ENCODE measurements around the gene DVL2.

DVL2 gene

DNA sequence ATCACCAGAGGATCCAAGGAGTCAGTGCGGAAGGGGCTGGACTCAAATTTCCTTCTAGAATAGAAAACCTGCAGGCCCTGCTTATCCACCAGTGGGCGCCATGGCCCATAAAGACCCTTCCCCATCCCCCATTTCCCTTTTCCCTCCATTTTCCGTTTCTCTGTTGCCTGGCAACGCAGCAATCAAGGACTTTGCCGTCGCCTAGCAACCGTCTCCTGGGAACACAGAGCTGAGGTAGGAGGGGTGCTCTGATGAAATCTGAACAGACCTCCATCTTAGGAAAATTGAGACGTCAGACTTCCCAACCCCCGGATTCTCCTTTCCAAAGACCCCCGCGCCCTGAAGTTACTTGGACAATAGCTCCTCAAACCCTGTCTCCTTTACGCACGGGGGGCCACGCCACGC, 20.4 kb downstream of the DVL2 start:
- H3K4me3 ChIP-seq (ENCODE audit: low read depth, low read length): peak overlapping the region; percentile 59
- DNase-seq (ENCODE audit: low read depth): peak; percentile 89
- TF ChIP-seq, protein P1, sequence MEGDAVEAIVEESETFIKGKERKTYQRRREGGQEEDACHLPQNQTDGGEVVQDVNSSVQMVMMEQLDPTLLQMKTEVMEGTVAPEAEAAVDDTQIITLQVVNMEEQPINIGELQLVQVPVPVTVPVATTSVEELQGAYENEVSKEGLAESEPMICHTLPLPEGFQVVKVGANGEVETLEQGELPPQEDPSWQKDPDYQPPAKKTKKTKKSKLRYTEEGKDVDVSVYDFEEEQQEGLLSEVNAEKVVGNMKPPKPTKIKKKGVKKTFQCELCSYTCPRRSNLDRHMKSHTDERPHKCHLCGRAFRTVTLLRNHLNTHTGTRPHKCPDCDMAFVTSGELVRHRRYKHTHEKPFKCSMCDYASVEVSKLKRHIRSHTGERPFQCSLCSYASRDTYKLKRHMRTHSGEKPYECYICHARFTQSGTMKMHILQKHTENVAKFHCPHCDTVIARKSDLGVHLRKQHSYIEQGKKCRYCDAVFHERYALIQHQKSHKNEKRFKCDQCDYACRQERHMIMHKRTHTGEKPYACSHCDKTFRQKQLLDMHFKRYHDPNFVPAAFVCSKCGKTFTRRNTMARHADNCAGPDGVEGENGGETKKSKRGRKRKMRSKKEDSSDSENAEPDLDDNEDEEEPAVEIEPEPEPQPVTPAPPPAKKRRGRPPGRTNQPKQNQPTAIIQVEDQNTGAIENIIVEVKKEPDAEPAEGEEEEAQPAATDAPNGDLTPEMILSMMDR (conservative IDR thresholded peaks at IDR 0.05; ENCODE audit: low read depth, low read length): peak; percentile 74

DNA sequence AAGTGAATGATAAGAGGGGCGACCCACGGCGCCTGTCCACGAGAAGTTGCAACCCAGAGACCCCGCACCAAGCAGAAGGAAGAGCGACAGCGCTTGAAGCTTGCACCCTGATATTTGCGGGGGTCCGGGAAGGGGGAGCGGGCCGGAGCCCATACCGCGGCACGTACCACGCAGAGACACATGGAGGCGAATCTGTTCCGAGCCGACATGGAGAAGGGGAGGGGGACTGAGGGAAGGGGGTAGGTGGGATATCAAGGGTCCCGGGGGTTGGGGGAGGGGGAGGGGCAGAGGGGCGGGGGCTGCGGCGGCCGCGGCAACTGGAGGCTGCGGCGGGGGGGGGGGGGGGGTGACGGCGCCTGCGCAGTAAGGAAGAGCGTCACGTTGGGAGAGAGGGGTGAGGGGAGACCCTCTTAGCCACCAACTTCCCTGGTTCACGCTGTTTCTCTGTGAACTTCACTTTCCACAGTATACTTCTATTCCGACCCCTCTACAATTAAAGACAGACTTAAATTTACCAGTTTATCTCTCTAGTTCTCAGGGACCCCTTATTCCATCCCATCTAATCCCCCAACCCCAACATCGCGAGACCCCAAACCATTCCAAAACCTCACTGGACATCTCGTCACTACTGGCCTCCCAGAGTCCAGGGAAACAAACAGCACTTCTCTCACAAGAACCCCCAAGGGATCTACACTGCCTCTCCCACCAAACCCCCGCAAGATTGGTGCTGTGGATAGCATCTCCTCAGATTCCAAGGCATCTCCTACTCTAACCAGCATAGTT, 22.6 kb downstream of the DVL2 start:
- DNase-seq (ENCODE audit: low read depth): no peak
- H3K4me3 ChIP-seq (ENCODE audit: low read depth, low read length): peak overlapping the region; percentile 50
- TF ChIP-seq, protein P1 (conservative IDR thresholded peaks at IDR 0.05; ENCODE audit: low read depth, low read length): no peak

DNA sequence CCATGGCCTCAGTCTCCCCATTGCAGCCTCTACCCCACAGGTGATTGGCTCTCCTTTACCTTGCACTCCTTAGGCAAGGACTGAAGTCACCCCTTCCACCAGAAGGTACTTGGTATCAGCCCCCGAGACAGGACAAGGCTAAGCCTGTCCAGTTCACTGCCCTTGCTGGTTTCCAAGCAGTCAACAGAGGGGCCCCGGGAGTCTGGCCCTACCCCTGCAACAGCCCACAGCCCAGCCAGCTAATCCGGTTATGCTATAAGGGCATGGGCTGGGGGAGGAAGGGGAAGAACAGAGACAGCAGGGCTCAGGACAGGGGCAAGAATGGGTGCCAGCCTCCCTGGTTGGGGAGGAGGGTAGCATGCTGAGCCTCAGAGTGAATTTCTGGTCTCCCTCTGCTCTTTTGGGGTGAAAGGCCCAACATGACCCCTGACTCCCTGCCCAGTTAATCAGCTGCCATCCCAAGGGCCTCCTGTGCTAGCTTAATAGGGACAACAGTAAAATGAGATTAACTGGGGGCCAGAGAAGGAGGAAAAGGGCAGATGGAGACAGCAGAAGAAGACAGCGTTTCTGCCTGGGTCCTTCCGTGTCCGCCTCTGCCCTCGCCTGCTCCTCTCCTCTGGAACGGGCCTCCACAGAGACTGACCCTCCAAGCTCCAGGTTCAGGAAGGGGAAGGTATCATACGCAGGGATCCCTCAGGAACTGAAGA, 25.4 kb downstream of the DVL2 start:
- H3K4me3 ChIP-seq (ENCODE audit: low read depth, low read length): no peak overlapping the region
- TF ChIP-seq, protein P1 (conservative IDR thresholded peaks at IDR 0.05; ENCODE audit: low read depth, low read length): no peak
- DNase-seq (ENCODE audit: low read depth): no peak

DNA sequence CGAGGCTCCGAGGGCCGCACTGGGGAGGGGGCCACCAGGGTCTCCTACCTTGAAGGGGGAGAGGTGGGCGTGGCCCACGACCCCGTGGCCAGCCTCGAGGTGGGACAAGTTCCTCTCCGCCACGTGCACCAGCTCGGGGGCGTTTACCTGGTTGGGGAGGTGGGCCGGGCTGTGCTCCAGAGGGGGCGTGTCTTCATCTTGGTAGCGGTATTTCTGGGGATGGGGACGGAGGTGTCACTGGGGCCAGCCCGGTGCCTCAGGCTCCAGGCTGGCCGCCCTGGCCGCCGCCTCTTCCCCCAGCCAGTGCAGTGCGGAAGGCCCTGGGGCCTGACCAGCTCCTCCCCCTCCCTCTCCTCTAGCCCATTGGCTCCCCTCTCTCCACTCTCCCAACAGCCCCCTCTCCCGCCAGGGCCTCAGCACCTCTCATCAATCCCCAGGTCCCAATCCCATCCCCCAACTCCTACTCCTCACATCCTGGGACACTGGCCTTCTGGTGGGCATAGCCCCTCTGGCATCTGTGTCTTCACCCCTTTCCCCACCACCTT, 26.2 kb downstream of the DVL2 start:
- H3K4me3 ChIP-seq (ENCODE audit: low read depth, low read length): no peak overlapping the region
- TF ChIP-seq, protein P1 (conservative IDR thresholded peaks at IDR 0.05; ENCODE audit: low read depth, low read length): no peak
- no peak for DNase-seq (ENCODE audit: low read depth)

DNA sequence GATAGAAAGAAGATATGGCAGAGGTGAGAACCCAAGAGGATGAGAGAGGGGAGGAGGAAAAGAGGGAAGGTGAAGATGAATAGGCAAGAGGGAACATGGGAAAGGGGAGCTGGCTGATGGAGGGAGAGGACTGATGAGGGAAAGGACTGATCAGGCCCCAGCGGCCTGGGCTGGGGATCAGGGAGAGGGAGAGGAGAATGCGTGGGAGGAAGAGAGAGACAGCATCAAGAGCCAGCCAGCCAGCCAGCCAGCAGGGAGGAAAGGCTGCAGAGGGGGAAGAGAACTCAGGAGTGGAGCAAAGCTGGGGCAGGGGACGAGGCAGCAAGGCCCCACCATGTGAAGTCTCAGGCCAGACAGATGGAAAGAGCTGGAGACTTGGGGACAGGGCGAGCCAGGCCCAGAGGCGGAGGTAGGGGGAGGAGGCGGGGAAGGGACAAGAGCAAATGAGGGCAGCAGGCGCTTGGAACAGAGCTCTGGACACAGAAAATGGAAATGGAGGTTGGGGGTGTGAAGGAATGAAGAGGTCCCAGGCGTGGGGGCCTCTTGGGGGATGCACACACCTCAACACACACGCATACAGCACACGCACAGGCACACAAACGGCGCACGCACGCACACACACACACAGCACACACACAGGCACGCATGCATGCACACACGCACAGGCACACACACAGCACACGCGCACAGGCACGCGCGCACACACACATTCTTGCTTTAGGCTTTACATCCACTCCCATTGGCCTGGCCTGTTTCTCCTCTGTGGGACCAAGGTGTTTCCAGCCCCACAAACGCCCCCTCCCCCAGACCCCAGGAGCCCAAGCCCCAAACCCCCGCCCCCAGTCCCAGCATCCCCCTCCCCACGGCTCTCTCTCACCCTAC, 27.0 kb downstream of the DVL2 start:
- TF ChIP-seq, protein P1 (conservative IDR thresholded peaks at IDR 0.05; ENCODE audit: low read depth, low read length): no peak
- H3K4me3 ChIP-seq (ENCODE audit: low read depth, low read length): no peak overlapping the region
- DNase-seq (ENCODE audit: low read depth): no peak

DNA sequence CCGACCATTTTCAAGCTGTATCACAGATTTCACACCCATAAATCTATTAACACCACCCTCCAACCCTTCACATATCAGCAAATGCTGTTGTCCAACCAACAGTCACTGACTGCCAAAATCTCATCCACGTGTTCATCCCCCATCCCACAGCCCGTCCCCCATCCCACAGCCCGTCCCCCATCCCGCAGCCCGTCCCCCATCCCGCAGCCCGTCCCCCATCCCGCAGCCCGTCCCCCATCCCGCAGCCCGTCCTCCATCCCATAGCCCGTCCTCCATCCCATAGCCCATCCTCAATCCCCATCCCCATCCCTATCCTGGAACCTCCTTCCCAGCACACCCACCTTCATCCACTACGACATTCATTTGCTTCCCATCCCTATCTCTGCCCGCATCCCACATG, 28.8 kb downstream of the DVL2 start:
- peak overlapping the region; percentile 70 for H3K4me3 ChIP-seq (ENCODE audit: low read depth, low read length)
- DNase-seq (ENCODE audit: low read depth): no peak
- TF ChIP-seq, protein P1 (conservative IDR thresholded peaks at IDR 0.05; ENCODE audit: low read depth, low read length): no peak
